ENCODE data around the gene SH3BGR.

Gene SH3BGR

DNA sequence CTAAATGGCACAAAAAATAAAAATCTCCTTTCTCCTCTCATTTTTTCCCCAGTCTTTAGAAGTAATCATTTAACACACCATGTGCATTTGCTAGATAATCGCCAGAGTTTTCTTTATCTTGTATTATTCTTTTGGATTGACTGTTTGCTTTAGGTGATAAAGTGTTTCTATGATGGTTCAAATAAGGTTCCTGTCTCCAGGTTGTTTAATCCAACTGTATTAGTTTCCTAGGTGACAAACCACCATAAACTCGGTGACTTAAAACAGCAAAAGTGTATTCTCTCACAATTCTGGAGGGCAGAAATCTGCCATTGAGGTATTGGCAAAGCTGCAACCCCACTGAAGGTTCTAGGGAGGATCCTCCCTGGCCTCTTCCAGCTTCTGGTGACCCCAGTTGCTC is 109.4 kb downstream of the SH3BGR start:
- no peaks in the 10 kb centered on the region for H3K4me1 ChIP-seq (ENCODE audit: control insufficient read depth, insufficient read depth, low read length)
- H3K4me3 ChIP-seq (ENCODE audit: low read length): no peak overlapping the region
- DNase-seq (ENCODE audit: low read depth): no peak
- no peak overlapping the region for H3K9ac ChIP-seq (ENCODE audit: low read length)
- H3K9me3 ChIP-seq (ENCODE audit: control insufficient read depth, low read length): no peaks in the 10 kb centered on the region
- no peaks in the 10 kb centered on the region for H3K36me3 ChIP-seq (ENCODE audit: control insufficient read depth, insufficient read depth, low read length, severe bottlenecking)
- H3K27me3 ChIP-seq (replicated peaks; ENCODE audit: control insufficient read depth, insufficient read depth, low read length): peaks cover 16% of the 10 kb centered on the region

DNA sequence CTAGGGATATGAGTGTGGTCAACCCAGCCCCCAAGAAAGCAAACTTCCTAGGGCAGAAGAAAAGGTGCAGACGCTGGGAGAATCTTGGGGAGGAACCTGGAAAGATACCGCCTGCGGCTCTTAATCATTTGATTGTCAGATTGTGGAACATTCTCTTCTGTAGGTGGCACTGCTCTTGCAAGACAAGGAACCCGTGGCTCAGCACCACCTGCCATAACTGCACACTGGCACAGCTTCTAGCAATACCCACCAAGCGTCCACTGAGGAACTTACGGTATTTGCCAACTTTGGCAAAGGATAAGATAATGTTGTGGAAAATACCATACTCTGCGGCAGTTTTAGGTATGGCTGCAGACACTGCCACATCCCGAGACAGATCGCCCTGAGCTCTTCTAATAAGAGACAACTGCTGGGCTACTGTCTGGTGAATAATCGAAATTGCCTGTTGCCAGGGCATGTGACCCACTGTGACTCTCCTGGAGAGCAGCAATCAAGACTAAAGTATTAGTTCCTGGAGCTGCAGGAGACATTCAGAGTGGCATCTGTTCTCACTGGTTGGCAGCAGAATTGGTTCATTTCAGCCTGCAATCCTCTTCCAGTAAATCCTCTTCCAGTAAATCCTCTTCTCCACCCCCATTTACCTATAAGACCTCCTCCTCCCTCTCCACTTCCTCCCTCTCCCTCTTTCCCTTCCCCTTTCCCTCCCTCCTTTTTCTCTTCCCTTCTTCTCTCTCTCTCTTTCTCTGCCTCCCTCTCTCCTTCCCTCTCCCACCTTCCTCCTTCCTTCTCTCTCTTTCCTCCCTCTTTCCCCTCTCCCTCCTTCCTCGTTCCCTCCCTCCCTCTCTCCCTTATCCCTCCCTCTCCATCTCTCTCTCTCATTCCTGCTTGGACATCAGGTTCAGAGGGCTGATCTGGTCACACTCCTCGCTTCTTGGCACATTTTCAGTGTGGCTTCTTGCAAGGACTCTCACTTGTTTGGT is 111.3 kb downstream of the SH3BGR start:
- DNase-seq (ENCODE audit: low read depth): no peak
- Histone ChIP-seq H3K4me1 (ENCODE audit: control insufficient read depth, insufficient read depth, low read length) (no peaks in the 10 kb centered on the region), H3K4me3 (ENCODE audit: low read length) (no peak overlapping the region), H3K36me3 (ENCODE audit: control insufficient read depth, insufficient read depth, low read length, severe bottlenecking) (no peaks in the 10 kb centered on the region), H3K9me3 (ENCODE audit: control insufficient read depth, low read length) (no peaks in the 10 kb centered on the region), H3K27me3 (replicated peaks; ENCODE audit: control insufficient read depth, insufficient read depth, low read length) (peaks cover 27% of the 10 kb centered on the region), H3K9ac (ENCODE audit: low read length) (no peak overlapping the region)

DNA sequence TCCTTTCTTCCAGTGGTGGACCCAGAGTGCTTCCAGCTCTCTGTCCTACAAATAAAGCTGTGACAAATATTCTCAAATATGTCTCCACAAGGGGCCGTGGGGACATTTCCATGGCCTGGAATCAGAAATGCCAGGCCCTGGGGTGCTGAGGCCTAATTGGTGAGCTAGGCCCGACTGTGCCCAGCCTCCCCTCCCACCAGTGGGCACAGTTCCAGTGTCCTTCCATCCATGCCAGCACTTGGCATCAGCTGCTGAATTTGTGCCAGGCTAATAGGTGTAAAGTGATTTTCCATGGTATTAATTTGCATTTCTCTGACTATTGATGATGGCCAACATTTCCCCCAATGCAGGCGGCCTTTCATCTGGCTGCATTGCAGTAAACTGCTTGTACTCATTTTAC is 112.4 kb downstream of the SH3BGR start:
- no peak overlapping the region for H3K9ac ChIP-seq (ENCODE audit: low read length)
- no peaks in the 10 kb centered on the region for H3K36me3 ChIP-seq (ENCODE audit: control insufficient read depth, insufficient read depth, low read length, severe bottlenecking)
- H3K4me3 ChIP-seq (ENCODE audit: low read length): no peak overlapping the region
- peaks cover 32% of the 10 kb centered on the region for H3K27me3 ChIP-seq (replicated peaks; ENCODE audit: control insufficient read depth, insufficient read depth, low read length)
- DNase-seq (ENCODE audit: low read depth): no peak
- no peaks in the 10 kb centered on the region for H3K9me3 ChIP-seq (ENCODE audit: control insufficient read depth, low read length)
- no peaks in the 10 kb centered on the region for H3K4me1 ChIP-seq (ENCODE audit: control insufficient read depth, insufficient read depth, low read length)
